CD4-positive, alpha-beta T cell treated with Interleukin-2 at 100 ng/mL for 4 hours (primary cell): ENCODE data around the gene ST8SIA4.

Experiments
- DNase-seq: peaks from one replicate; pipeline ENCODE4 v3.0.0-alpha.2; 2020; ENCODE audit warnings: low spot score

ST8SIA4 gene

GRCh38 chr5:100780376-100780870, 122.7 kb downstream of the ST8SIA4 start:
- peak; percentile 33 for DNase-seq

DNA sequence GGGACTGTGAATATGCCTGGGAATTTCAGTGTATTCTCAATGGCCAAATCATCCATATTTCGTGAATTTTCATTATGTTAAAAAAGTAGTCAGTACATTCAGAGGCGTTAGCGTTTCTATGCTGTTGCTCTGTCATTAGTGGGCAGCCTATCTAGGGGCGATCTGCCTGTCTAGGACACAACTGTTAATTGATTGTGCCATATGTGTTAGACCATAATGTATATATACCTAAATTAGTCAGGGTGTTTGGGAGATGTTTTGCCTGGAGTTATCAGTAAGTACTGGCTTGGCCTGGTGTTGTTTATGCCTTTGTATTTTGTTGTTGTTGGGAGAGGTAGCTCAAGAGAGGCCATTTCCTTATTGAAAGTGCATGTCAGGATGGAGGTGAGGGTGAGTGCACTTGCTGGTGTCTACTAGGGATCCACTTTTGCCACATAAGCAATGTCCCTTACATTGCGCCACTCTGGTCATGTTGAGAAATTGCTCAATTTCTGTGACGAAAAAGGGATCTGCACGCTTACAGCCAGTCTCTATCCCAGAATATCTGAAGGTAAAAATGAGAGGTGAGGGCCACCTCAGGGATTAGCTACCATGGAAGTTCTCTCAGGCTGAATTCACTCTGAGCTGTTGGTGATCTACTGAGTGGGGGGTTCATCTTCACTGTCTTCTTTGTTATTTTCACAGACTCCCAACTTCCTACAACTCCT, 123.3 kb downstream of the ST8SIA4 start:
- DNase-seq, result no peak

GRCh38 chr5:100777680-100778300, 125.3 kb downstream of the ST8SIA4 start:
- DNase-seq, result peak; percentile 38

- no peak for DNase-seq
These were observed 127.6 kb downstream of the ST8SIA4 start for GRCh38 chr5:100775533-100775855.

- no peak for DNase-seq
These were observed 130.5 kb downstream of the ST8SIA4 start for GRCh38 chr5:100772548-100772947.

DNA sequence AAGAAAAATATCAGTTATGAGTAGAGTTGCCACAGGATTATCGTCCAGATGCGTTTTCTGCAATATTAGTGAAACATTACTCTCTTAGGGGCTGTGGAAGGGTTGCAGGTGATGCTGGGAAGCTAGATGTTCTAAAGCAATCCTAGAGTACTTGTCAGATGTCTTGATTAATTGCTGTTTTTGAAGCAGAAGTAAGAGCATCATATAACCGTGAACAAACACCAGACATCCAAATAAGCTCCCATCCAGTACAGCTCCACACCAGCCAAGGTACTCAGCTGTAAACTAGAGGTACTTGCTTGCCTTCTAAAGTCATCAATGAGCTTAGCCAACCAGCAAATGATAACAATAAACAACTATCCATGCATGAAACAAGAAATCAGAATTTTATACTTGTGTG, 131.1 kb downstream of the ST8SIA4 start:
- DNase-seq, result no peak

GRCh38 chr5:100771181-100771580, 131.9 kb downstream of the ST8SIA4 start:
- no peak for DNase-seq

DNA sequence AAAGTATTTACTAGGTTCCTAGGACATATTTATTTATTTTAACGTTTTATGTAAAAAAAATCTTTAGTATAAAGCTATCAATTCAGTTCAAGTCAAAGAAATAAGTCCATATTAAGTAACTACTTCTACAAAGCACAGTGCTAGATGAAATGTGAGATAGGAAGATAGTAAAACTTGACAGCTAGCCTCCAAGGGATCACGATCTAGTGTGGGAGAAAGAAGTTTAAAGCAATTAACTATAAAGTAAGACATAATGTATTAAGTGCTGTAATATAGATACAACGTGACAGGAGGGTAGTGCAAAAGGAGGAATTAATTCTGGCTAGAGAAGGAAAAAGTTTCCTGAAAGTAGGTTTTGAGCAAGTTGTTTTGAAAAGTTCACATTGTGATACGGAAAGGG, 134.9 kb downstream of the ST8SIA4 start:
- DNase-seq, result no peak

DNA sequence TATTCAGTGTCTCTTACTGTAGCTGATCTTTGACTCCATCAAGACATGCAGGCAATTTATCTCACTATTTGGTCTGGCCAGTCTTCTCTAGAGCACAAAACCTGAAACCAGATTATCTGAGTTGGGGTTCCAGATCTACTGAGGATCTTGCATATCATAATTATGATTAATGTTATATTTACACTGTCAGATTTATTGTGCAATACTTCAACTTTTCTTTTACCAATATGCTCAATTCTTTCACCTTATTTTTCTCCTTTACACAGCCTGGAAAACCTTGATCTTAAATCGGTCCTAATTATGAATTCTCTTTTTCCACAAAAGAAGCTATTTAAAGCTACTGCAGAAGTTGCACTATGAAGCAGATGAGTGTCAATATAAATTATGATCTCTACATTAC, 140.1 kb downstream of the ST8SIA4 start:
- DNase-seq, result no peak

- no peak for DNase-seq
These were observed 141.0 kb downstream of the ST8SIA4 start for GRCh38 chr5:100762108-100762507.

DNA sequence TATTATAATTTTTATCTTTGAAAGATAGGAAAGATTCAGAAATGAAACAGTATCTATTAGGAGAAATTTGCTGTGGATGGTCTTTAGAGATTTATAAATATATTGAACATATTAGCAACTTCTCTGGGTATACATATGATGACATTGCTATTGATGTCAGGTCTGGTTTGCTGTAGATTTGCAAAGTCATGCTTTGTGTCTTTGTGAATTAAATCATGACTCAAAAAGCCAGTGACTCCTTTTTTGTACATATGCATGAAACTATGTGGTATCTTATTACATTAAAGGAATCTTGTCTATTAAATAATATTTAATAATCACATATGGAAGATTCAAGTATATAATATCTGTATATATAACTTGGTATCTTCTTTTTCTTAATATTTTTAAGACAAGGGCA, 141.9 kb downstream of the ST8SIA4 start:
- DNase-seq, result no peak

DNA sequence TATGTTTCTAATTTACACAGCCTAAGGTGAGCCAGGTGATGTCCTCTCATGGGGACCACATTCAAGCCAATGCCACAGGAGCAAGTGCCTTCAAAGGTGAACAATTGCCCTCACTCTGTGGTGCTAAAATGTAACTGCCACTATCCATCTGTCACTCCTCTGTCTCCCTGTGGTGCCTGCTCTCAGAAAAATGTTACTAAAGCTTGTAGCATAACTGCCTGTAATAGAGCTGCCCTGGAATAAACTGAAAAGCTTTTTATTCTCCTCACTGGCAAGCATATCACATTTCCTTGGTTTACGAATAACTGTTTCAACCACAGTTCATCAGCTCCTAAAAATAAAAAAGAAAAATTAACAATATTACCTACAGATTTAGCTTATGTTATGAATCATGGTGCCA, 142.4 kb downstream of the ST8SIA4 start:
- no peak for DNase-seq

GRCh38 chr5:100758780-100759179, 144.3 kb downstream of the ST8SIA4 start:
- DNase-seq, result no peak

GRCh38 chr5:100758306-100758705, 144.8 kb downstream of the ST8SIA4 start:
- no peak for DNase-seq

DNA sequence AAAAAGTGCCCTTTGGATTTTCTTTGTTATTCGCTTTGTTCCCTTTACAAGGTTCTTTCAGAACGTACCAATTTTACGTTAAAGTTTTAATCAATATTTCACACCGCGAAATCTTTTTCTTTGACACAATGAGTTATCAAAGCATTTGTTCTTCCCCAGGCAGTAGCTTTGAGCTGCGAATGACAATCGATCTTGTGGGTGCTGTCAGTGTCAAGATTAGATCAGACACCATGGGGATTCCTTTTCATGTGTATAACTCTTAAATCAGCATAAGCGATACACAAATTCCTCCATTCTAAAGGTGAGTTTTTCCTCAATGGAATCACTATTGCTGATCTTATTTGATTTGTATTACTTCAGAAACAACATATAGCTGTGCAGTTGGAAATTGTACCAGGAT, 145.5 kb downstream of the ST8SIA4 start:
- no peak for DNase-seq
